MV-4-11 (cell line): Measurements from ENCODE around the gene CNOT8.
"Not testable (repeated sequence)": the region's sequence is repeated elsewhere in the genome, so short reads cannot be mapped to it uniquely, and the experiment has no call there.

Experiments
- DNase-seq: peaks from one replicate; lab custom pipeline; 2025; lab: John Stamatoyannopoulos, UW

The CNOT8 gene

GRCh38 chr5:154858297-154858971, at the start of gene CNOT8:
TSS of gene CNOT8 (plus strand) at chr5:154858627. CDS start at chr5:154863279, 4,652 bp downstream.
- peak; percentile 97 for DNase-seq

- DNase-seq: peak; percentile 11
Observed at GRCh38 chr5:154811239-154811638, 47.2 kb upstream of the CNOT8 start.

- DNase-seq: peak; percentile 36
Observed at GRCh38 chr5:154811653-154812465, 46.6 kb upstream of the CNOT8 start.

GRCh38 chr5:154813158-154813557, 45.3 kb upstream of the CNOT8 start:
- no peak for DNase-seq

GRCh38 chr5:154813736-154814135, 44.7 kb upstream of the CNOT8 start:
- DNase-seq: no peak

GRCh38 chr5:154815025-154815424, 43.4 kb upstream of the CNOT8 start:
- DNase-seq: no peak

GRCh38 chr5:154815684-154816247, 42.7 kb upstream of the CNOT8 start:
- DNase-seq: no peak

GRCh38 chr5:154816891-154817492, 41.4 kb upstream of the CNOT8 start:
- no peak for DNase-seq

- DNase-seq: no peak
Observed at GRCh38 chr5:154817815-154818214, 40.6 kb upstream of the CNOT8 start.

- DNase-seq: no peak
Observed at GRCh38 chr5:154818471-154819116, 39.8 kb upstream of the CNOT8 start.

- DNase-seq: no peak
Observed at GRCh38 chr5:154819546-154819945, 38.9 kb upstream of the CNOT8 start.

- DNase-seq: no peak
Observed at GRCh38 chr5:154820383-154820782, 38.0 kb upstream of the CNOT8 start.

- not testable (repeated sequence) for DNase-seq
Observed at GRCh38 chr5:154822896-154823295, 35.5 kb upstream of the CNOT8 start.

- DNase-seq: no peak
Observed at GRCh38 chr5:154823605-154824004, 34.8 kb upstream of the CNOT8 start.

GRCh38 chr5:154824070-154824469, 34.4 kb upstream of the CNOT8 start:
- no peak for DNase-seq

- no peak for DNase-seq
Observed at GRCh38 chr5:154829181-154829588, 29.2 kb upstream of the CNOT8 start.

- no peak for DNase-seq
Observed at GRCh38 chr5:154829589-154830218, 28.7 kb upstream of the CNOT8 start.

GRCh38 chr5:154830219-154830595, 28.2 kb upstream of the CNOT8 start:
- DNase-seq: no peak

GRCh38 chr5:154830596-154830995, 27.8 kb upstream of the CNOT8 start:
- no peak for DNase-seq

GRCh38 chr5:154831451-154831850, 27.0 kb upstream of the CNOT8 start:
- no peak for DNase-seq

- DNase-seq: not testable (repeated sequence)
Observed at GRCh38 chr5:154832804-154833203, 25.6 kb upstream of the CNOT8 start.

GRCh38 chr5:154834053-154834452, 24.4 kb upstream of the CNOT8 start:
- DNase-seq: no peak
